Measurements from ENCODE around the gene ZNF174.

ZNF174 gene

GRCh38 chr16:3444032-3444388, 43.0 kb downstream of the ZNF174 start:
- no peak for DNase-seq

- no peak for DNase-seq
Measured at GRCh38 chr16:3454093-3454492, 53.1 kb downstream of the ZNF174 start.

- no peak for DNase-seq
Measured at GRCh38 chr16:3454631-3455147, 53.7 kb downstream of the ZNF174 start.

- peak; percentile 65 to 92 (median 80) for DNase-seq
Measured at GRCh38 chr16:3457434-3458252, 56.6 kb downstream of the ZNF174 start.

GRCh38 chr16:3458278-3458851, 57.4 kb downstream of the ZNF174 start:
- DNase-seq = no peak

GRCh38 chr16:3458852-3459361, 57.9 kb downstream of the ZNF174 start:
- no peak for DNase-seq

Data from activated CD4-positive, CD25-positive, alpha-beta regulatory T cell (primary cell).